Omental fat pad (tissue), 4 donors: ENCODE data around the gene FAM120A. TPM values are rescaled to one million over a fixed set of nuclear protein-coding genes. Genes with fewer than 3 reads are reported as not detected.

Experiments
- ATAC-seq: fragments of 150-250 bp; one replicate; pipeline ENCODE4 v1.9.1; 2016; ENCODE audit warnings: mild to moderate bottlenecking, moderate library complexity; ENCODE audit not compliant: low FRiP score
- DNase-seq: peaks from one replicate; pipeline ENCODE4 v3.0.0-alpha.2; 2019; ENCODE audit warnings: low spot score
- total RNA-seq, 4 donors: library from RNA; depleted of rRNA; stranded (reverse); fragments of >200 nt; gene quantifications; one replicate each; pipeline ENCODE4 v1.1.0, GENCODE V29; 2016
- TF ChIP-seq, protein P1 (sequence below), 3 donors: fragments of 450-650 bp; IDR thresholded peaks; one replicate each; pipeline ENCODE4 v1.5.1; 2016 to 2017; ENCODE audit warnings: antibody characterized with exemption in 3 of 3, mild to moderate bottlenecking in 3 of 3, moderate library complexity in 2 of 3

The FAM120A gene
- total RNA-seq, 4 donors from 2014 or later: 85.3 to 111 (median 102) TPM

DNA sequence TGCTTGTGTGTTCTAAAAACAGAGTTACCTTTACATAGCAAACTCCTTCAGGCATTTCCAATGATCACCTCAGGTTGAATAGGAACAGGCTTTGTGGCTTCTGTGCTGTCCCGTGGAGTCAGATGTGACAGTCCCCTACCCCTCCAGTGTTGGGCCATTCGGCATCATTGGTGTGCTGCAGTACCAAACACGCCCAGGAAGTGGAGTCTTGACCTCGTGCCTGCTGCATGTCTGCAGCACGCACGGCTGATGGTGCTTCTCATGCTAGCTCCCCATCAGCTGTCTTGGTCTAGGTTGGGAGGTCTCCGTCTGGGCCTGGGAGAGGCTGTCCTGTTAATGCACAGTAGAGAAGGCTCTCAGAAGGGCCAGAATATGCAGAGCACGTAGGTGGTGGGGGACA lies 82.4 kb downstream of the FAM120A start:
- no peak for DNase-seq
- TF ChIP-seq, protein P1, sequence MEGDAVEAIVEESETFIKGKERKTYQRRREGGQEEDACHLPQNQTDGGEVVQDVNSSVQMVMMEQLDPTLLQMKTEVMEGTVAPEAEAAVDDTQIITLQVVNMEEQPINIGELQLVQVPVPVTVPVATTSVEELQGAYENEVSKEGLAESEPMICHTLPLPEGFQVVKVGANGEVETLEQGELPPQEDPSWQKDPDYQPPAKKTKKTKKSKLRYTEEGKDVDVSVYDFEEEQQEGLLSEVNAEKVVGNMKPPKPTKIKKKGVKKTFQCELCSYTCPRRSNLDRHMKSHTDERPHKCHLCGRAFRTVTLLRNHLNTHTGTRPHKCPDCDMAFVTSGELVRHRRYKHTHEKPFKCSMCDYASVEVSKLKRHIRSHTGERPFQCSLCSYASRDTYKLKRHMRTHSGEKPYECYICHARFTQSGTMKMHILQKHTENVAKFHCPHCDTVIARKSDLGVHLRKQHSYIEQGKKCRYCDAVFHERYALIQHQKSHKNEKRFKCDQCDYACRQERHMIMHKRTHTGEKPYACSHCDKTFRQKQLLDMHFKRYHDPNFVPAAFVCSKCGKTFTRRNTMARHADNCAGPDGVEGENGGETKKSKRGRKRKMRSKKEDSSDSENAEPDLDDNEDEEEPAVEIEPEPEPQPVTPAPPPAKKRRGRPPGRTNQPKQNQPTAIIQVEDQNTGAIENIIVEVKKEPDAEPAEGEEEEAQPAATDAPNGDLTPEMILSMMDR (IDR thresholded peaks at IDR 0.05): no peak
- ATAC-seq: peak; percentile 28

DNA sequence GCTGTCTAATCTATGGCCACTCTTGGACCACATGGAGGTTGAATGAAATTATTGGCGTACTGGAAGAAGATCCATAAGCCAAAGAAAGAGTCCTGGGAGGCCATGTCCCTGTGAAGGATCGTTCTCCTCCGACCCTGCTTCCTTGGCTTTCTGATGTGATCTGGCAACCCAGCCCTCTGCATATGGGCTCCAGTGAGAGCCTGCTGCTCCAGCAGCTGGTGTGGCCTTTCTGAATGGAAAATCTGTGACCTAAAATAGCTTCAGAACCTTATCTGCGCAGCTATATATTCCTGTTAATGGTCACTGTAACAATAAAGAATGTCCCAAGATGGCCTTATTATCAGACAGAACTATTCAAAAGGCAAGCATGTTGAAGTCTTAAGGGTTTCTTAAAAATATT lies 84.7 kb downstream of the FAM120A start:
- ATAC-seq (no peak), DNase-seq (no peak)
- TF ChIP-seq, protein P1 (IDR thresholded peaks at IDR 0.05): no peak

DNA sequence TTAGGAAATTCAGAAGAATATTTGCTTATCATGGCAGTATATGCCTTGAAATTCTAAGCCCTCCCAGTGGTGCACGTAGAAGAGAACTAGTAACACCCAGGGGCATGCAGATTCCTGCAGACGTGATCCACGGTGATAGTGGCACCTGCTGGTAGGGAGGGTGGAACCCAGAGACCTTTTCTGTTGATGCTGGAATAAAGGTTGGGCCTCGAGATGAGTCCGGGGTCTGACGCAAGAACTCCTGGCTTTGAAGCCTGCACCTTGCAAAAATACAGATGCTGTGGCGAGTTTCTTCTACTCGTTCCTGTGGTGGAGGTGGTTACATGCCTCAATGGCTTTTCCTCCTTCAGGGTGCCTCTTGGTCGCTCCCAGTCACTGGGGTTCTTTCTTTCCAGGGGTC lies 85.4 kb downstream of the FAM120A start:
- ATAC-seq: no peak
- TF ChIP-seq, protein P1 (IDR thresholded peaks at IDR 0.05): no peak
- DNase-seq: no peak

DNA sequence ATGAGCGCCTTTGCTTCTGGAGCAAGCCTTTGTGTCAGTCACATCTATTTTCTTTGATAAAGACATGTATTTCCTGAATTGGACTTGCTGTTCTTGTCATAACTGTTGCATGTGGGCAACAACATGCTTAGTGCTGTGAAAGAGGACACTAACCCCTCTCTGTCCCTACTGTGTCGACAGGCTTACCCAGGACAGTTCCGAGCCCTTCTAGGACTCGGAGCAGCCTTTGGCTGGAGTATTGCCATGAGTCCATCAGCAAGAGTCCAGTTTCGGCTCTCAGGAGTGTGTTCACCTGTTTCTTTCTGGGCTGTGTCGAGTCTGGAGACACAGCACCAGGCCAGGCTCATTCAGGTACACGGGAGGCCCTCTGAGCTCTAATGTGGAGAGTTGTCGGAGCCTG lies 88.8 kb downstream of the FAM120A start:
- no peak for DNase-seq
- no peak for ATAC-seq

DNA sequence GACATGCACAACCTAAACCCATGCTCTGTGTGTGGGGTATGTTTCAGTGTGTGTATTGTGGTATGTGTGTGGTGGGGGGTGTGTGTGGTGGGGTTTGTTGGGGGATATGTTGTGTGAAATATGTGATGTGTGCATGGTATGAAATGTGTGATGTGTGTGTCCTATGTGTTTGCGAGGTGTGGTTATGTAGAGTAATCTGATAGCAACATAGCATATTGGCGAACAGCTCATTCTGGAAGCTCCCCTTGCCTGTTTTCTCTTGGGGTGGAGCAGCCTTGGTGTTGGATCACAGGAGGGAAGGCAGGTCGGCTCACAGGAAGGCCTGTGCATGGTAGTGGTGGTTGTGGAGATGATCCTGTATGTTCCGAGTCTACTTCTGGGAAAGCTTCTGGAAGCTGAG lies 89.5 kb downstream of the FAM120A start:
- TF ChIP-seq, protein P1 (IDR thresholded peaks at IDR 0.05): no peak
- DNase-seq (no peak), ATAC-seq (no peak)

More for the DNA sequence above, 88.8 kb downstream of the FAM120A start:
- TF ChIP-seq, protein P1 (IDR thresholded peaks at IDR 0.05): no peak

DNA sequence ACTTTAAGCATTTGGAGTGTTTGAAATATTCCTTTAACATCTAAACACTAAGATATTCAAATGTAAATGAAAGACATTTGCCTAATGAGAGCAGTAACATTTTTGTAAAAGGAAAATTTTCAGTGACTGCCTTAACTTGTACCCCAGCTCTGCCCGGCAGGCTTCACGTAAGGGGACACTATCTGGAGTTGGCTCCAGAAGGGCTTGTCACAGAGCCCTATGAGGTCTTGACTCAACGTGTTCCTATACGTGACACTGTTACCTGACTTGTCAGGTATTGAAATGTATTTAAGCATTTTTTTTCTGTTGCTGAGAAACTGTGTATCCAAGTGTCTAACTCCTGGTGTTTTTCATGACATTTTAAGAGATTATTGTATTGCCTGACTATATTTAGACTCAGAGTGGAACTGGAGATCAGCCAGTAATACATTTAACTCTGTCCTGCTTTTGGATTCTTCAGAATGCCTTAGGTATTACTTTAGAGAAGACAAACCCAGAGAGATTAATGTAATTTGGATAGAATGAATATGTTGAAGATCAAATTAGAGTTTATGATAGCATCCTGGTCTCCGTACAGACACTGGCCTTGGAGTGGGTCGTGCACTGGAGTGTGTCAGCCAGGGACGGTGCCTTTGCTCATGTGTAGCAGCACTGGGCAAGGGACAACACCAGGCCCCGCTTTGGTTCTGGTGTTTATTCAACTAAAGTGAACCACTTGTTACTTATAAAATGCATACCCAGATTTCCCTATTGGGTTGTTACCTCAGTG lies 90.3 kb downstream of the FAM120A start:
- TF ChIP-seq, protein P1 (IDR thresholded peaks at IDR 0.05): no peak
- DNase-seq: no peak
- ATAC-seq: no peak

DNA sequence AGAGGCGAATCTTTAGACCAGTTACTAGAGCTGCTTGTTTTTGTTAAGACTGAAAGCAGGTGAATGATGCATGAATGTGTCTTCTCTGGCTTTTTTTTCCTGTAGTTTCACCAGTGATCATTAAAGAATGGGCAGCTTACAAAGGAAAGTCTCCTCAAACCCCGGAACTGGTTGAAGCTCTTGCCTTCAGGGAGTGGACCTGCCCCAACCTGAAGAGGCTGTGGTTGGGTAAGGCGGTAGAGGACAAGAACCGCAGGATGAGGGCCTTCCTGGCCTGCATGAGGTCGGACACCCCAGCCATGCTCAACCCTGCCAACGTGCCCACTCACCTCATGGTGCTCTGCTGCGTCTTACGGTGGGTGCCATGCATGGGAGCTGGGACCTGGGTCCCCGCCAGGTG lies 91.6 kb downstream of the FAM120A start:
- TF ChIP-seq, protein P1 (IDR thresholded peaks at IDR 0.05): no peak
- DNase-seq (no peak), ATAC-seq (no peak)
